ENCODE measurements around the gene USO1.

USO1 gene

DNA sequence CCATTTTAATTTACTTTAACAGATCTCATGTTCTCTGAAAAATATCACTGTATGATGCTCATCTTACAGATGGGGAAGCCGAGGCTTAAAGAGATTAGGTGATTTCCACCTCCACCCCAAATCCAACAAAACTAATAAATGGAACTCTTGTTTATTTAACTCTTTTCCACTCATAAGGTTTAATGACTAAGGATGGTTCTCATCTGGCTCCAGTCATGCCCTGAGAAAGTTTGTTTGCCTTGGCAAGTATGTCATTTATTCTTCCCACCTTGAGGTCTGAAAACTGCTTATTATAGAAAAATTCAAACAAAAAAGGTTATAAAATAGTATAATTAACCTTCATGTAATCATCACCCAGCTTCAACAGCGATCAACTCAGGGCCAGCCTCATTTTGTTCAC lies 121.6 kb downstream of the USO1 start:
- DNase-seq, result no peak

DNA sequence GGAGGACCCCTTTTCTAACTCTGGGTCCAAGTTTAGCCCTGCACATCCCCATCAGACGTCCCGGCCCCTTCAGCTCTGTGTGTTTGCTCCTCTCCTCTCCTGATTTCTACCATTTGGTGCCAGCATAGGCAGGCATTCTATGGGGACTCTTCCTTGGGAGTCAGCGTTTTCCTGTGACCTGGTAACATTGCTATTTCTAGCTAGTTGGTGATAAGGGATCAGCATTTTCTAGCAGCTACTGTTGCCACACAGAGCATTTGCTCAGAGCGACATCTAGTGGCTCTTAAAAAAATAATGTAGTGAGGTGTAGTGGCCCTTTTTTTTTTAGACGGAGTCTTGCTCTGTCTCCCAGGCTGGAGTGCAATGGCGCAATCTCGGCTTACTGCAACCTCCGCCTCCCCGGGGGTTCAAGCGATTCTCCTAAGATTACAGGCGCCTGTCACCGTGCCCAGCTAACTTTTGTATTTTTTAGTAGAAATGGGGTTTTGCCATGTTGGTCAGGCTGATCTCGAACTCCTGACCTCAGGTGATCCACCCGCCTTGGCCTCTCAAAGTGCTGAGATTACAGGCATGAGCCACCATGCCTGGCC lies 123.9 kb downstream of the USO1 start:
- DNase-seq, result peak; percentile 69

DNA sequence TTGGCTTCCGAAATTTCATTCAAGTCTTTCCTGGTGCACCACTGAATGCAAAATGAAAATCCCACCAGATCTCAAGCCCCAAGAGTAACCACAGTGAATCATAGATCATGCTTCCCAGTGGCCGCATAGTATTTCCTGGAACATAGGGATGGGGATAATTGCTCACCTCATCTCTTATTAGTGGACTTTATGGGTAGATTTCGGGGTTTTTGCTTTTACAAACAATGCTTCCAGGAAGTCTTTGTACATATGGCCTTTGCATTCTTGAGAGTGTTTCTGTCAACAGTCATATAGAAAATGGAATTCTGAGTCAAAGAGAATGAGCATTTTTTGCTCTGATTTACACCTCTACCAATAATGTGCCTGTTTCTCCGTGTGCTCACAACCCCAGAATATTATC lies 124.5 kb downstream of the USO1 start:
- no peak for DNase-seq

- no peak for DNase-seq
Observed at GRCh38 chr4:75849461-75849860, 125.1 kb downstream of the USO1 start.

- DNase-seq, result no peak
Observed at GRCh38 chr4:75858721-75859120, 134.3 kb downstream of the USO1 start.

- DNase-seq, result no peak
Observed at GRCh38 chr4:75860606-75861005, 136.2 kb downstream of the USO1 start.

All from NCI-H2029 treated with DMSO at 0.1 percent for 48 hours (cell line).